Mesothelial cell of epicardium (in vitro differentiated cells): ENCODE data around the gene CYB5B. TPM values are rescaled to one million over a fixed set of nuclear protein-coding genes. Genes with fewer than 3 reads are reported as not detected.
A peak's percentile ranks its signal among the peaks of the same experiment; 100 is the strongest.

Experiments
- DNase-seq, 2 experiments: peaks; one replicate each; pipeline ENCODE4 v3.0.0; 2021; ENCODE audit warnings: low spot score in 2 of 2; ENCODE audit not compliant: unreplicated experiment in 2 of 2
- H3K27ac Mint-ChIP-seq: 2 replicates; pipeline ENCODE4 v1.8.0; 2021; ENCODE audit warnings: mixed read lengths
- H3K27me3 Mint-ChIP-seq: 2 replicates; pipeline ENCODE4 v1.8.0; 2021; ENCODE audit warnings: low read depth, mixed read lengths
- H3K36me3 Mint-ChIP-seq: 2 replicates; pipeline ENCODE4 v1.8.0; 2021; ENCODE audit warnings: mixed read lengths
- H3K4me1 Mint-ChIP-seq: 2 replicates; pipeline ENCODE4 v1.8.0; 2021; ENCODE audit warnings: mixed read lengths
- H3K4me3 Mint-ChIP-seq: 2 replicates; pipeline ENCODE4 v1.8.0; 2021; ENCODE audit warnings: mild to moderate bottlenecking, moderate library complexity, mixed read lengths
- H3K9me3 Mint-ChIP-seq: 2 replicates; pipeline ENCODE4 v1.8.0; 2021; ENCODE audit warnings: mixed read lengths
- CTCF ChIP-seq: fragments of 200-600 bp; sonication (generic); IDR thresholded peaks from one replicate; pipeline ENCODE4 v1.5.0; 2021; ENCODE audit warnings: antibody characterized with exemption; ENCODE audit not compliant: unreplicated experiment
- total RNA-seq: library from RNA; stranded (reverse); gene quantifications from 3 replicates; pipeline ENCODE4 v1.2.1, GENCODE V29; 2021

The CYB5B gene
- total RNA-seq, 1 donor from 2014 or later: 101 TPM

GRCh38 chr16:69396187-69397061 is 28.0 kb upstream of the CYB5B start:
- Mint-ChIP-seq H3K27me3 (no peaks in the 10 kb centered on the region), H3K27ac (peak overlapping the region; percentile 98), H3K4me3 (no peak overlapping the region), H3K36me3 (no peaks in the 10 kb centered on the region), H3K4me1 (peaks cover 31% of the 10 kb centered on the region), H3K9me3 (no peaks in the 10 kb centered on the region)
- peak; percentile 95 for TF ChIP-seq CTCF
- peak; percentile 52 to 78 for DNase-seq

GRCh38 chr16:69397821-69398521 is 26.4 kb upstream of the CYB5B start:
- peak; percentile 58 for TF ChIP-seq CTCF
- no peaks in the 10 kb centered on the region for H3K9me3 Mint-ChIP-seq
- H3K27ac Mint-ChIP-seq: peak overlapping the region; percentile 98
- peaks cover 43% of the 10 kb centered on the region for H3K4me1 Mint-ChIP-seq
- H3K4me3 Mint-ChIP-seq: no peak overlapping the region
- H3K36me3 Mint-ChIP-seq: no peaks in the 10 kb centered on the region
- H3K27me3 Mint-ChIP-seq: no peaks in the 10 kb centered on the region
- DNase-seq: peak in 1 of 2 experiments; percentile 56

GRCh38 chr16:69399361-69399760 is 25.1 kb upstream of the CYB5B start:
- peaks cover 51% of the 10 kb centered on the region for H3K4me1 Mint-ChIP-seq
- no peaks in the 10 kb centered on the region for H3K36me3 Mint-ChIP-seq
- DNase-seq: no peak
- no peaks in the 10 kb centered on the region for H3K27me3 Mint-ChIP-seq
- no peak for TF ChIP-seq CTCF
- H3K9me3 Mint-ChIP-seq: no peaks in the 10 kb centered on the region
- H3K27ac Mint-ChIP-seq: peak overlapping the region; percentile 44
- no peak overlapping the region for H3K4me3 Mint-ChIP-seq

- Mint-ChIP-seq H3K36me3 (no peaks in the 10 kb centered on the region), H3K4me1 (peaks cover 62% of the 10 kb centered on the region), H3K27me3 (no peaks in the 10 kb centered on the region), H3K4me3 (peak overlapping the region; percentile 13), H3K9me3 (no peaks in the 10 kb centered on the region), H3K27ac (peak overlapping the region; percentile 89)
- DNase-seq: no peak
- no peak for TF ChIP-seq CTCF
Measured at GRCh38 chr16:69402439-69402838, 22.0 kb upstream of the CYB5B start.

- no peaks in the 10 kb centered on the region for H3K36me3 Mint-ChIP-seq
- TF ChIP-seq CTCF: no peak
- no peaks in the 10 kb centered on the region for H3K9me3 Mint-ChIP-seq
- peak overlapping the region; percentile 92 for H3K27ac Mint-ChIP-seq
- H3K4me3 Mint-ChIP-seq: peak overlapping the region; percentile 46
- H3K4me1 Mint-ChIP-seq: peaks cover 61% of the 10 kb centered on the region
- no peaks in the 10 kb centered on the region for H3K27me3 Mint-ChIP-seq
- peak in 1 of 2 experiments; percentile 52 for DNase-seq
Measured at GRCh38 chr16:69404275-69404805, 20.1 kb upstream of the CYB5B start.
